ENCODE data around the gene MRPL12.

The MRPL12 gene

GRCh38 chr17:81695801-81696200 lies 7.4 kb upstream of the MRPL12 start:
- TF ChIP-seq ZFX (IDR thresholded peaks at IDR 0.05) (no peak), CTCF (conservative IDR thresholded peaks at IDR 0.05) (no peak)
- H3K27ac ChIP-seq, result no peak overlapping the region

- H3K27ac ChIP-seq, result no peak overlapping the region
- TF ChIP-seq CTCF (conservative IDR thresholded peaks at IDR 0.05) (no peak), ZFX (IDR thresholded peaks at IDR 0.05) (no peak)
These were observed 6.8 kb upstream of the MRPL12 start for GRCh38 chr17:81696218-81696941.

DNA sequence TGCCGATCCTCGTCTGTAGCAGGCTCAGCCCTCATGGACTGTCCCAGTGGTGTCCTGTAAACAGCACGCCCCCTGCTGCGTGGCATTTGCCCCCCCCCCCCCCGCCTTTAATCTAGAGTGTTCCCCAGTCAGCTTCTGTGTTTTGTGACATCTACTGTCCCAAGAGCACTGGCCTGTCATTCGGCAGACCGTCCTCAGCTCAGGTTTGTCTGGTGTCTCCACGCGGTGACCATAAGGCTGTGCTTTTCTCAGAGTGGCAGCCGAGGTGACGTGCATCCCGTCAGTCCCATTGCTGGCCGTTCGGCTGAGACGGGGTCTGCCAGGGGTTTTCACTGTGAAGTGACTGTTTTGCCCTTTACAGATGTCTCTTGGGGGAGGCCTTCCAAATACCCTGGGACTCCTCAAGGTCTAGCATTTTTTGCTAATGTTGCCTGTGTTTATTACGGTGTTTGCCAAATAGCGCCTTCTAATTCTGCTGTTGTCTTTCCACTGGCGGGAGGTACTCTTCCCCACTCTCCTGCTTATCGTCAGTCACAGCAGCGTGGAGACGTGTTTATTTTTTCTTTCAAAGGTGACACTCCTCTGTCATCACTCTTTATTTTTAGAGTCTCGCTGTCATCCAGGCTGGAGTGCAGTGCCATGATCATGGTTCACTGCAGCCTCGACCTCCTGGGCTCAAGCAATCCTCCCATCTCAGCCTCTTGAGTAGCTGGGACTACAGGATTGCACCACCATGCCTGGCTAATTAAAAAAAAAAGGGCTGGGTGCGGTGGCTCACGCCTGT lies 5.7 kb upstream of the MRPL12 start:
- TF ChIP-seq CTCF (conservative IDR thresholded peaks at IDR 0.05) (no peak), ZFX (IDR thresholded peaks at IDR 0.05) (no peak)

GRCh38 chr17:81700353-81701287 lies 2.5 kb upstream of the MRPL12 start:
- H3K27ac ChIP-seq, result no peak overlapping the region
- TF ChIP-seq ZFX (IDR thresholded peaks at IDR 0.05) (no peak), CTCF (conservative IDR thresholded peaks at IDR 0.05) (no peak)

More for the DNA sequence above, 5.7 kb upstream of the MRPL12 start:
- H3K27ac ChIP-seq, result no peak overlapping the region

DNA sequence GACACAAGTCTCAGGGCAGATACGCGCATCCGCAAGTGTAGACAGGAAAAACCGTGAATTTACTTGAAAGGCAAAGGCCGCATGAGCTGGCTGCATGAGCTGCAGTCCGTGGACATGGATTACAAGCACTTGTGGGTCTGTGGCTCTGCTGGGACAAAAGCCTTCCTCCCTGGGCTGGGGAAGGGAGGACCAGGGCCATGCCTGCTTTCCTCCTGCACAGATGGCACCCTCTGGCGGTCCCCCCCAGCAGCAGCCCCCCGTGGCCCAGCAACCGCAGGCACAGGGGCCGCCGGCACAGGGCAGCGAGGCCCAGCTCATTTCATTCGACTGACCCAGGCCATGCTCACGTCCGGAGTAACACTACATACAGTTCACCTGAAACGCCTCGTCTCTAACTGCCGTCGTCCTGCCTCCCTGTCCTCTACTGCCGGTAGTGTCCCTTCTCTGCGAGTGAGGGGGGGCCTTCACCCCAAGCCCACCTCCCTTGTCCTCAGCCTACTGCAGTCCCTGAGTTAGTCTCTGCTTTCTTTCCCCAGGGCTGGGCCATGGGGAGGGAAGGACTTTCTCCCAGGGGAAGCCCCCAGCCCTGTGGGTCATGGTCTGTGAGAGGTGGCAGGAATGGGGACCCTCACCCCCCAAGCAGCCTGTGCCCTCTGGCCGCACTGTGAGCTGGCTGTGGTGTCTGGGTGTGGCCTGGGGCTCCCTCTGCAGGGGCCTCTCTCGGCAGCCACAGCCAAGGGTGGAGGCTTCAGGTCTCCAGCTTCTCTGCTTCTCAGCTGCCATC lies 1.7 kb upstream of the MRPL12 start:
- TF ChIP-seq ZFX (IDR thresholded peaks at IDR 0.05), result no peak
- H3K27ac ChIP-seq, result peak overlapping the region; percentile 99

DNA sequence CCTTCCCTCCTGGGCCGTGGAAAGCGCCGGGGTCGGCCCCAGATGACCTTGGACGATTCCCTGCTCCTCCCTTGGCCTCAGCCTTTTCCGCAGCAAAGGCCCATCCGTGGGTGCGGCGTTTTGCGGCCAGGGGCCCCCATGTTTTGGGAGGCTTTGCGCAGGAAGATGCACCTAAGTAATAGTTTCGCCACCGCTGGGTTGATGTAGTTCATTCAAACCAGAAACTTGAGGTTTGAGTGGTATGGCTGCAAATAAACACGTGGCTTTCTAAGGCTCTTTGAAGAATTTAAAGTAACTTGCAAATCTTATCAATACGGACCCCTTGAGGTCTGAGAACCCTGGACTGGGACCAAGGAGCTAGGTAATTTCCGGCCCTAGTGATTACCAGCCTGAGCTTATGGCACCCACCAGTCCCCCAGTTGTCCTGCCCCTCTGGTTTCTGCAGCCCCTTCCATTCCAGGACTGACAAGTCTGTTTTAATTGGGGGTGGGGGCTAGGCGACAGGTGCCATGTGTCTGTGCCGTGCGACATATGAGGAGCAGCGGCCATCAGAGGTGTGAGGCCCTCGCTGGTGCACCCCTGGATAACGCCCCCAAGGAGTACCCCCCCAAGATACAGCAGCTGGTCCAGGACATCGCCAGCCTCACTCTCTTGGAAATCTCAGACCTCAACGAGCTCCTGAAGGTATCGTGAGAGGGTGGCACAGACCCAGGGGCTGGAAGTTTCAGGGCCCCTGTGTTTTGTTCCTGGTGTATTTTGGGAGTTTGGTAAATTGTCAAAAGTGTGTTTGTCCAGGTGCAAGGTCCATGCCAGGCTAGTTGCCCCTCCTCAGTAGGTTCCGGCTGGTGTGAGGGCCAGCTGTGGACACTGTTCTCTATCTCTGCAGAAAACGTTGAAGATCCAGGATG lies 834 bp downstream of the MRPL12 start:
- TF ChIP-seq CTCF (conservative IDR thresholded peaks at IDR 0.05) (no peak), ZFX (IDR thresholded peaks at IDR 0.05) (peak; percentile 78)
- peak overlapping the region; percentile 99 for H3K27ac ChIP-seq

Data from C4-2B (cell line).